GM18498 (cell line): ENCODE data around the gene SIGLEC10.
"Not testable (repeated sequence)": the region's sequence is repeated elsewhere in the genome, so short reads cannot be mapped to it uniquely, and the experiment has no call there.

Experiments used
- ATAC-seq: cut with Tn5 transposase; IDR thresholded peaks from one replicate; pipeline ENCODE4 v1.9.1; 2021; ENCODE audit warnings: mild to moderate bottlenecking, moderate library complexity; ENCODE audit not compliant: unreplicated experiment

Gene SIGLEC10

DNA sequence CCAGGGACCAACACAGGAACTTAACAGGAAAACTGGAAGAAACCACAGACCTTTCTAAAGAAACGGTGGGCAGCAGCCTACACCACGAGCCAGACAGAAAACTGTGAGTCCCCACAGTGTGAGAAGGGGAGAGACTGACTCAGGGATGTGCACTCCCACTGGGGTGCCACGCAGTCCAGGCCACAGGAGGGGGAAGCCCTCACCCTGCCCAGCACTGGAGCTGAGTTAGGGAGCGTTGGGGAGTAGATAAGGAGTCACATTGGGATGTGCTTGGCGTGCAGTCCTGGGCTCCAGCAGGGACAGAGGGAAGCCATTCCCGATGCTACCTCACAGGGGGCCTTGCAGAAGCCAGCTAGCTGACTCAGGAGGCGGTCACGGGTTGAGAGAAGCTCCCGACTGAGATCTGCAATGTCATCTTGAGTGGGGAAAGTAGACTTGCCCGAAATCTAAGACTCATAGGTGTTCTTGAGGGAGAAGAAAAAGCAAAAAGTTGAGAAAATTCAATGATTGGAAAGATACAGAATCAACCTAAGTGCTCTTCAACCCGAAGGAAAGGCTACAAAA, 23.5 kb upstream of the SIGLEC10 start:
- ATAC-seq: no peak

GRCh38 chr19:51440052-51440451, 22.6 kb upstream of the SIGLEC10 start:
- ATAC-seq: no peak

- no peak for ATAC-seq
These were observed 21.6 kb upstream of the SIGLEC10 start for GRCh38 chr19:51439021-51439465.

GRCh38 chr19:51434456-51434855, 17.0 kb upstream of the SIGLEC10 start:
- no peak for ATAC-seq

DNA sequence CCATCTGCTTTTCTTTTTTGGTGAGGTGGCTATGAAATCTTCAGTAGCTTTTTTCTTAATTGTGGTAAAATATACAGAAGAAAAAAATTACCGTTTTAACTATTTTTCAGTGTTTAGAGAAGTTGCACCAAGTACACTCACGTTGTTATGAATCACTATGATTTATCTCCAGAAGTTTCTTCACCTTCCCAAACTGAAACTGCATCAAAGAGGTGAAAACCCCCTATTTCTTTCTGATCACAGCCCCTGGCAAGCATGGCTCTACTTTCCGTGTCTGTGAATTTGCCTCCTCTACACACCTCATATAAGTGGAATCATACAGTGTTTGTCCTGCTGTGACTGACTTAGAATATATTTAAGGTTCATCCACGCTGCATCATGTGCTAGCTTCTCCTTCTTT, 15.6 kb upstream of the SIGLEC10 start:
- ATAC-seq: no peak

DNA sequence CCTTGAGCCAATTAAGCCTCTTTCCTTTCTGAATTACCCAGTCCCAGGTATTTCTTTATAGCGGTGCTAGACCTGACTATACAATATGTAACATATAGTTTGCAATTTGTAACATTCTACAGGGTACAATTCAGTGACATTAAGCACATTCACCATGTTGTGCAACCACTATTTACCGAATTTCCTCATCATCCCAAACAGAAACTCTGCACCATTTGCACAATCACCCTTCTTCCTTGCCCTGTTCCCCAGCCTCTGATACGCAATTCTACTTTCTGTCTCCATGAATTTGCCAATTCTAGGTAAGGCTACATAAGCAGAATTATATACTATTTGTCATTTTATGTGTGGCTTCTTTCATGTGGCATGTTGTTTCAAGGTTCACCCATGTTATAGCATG, 13.7 kb upstream of the SIGLEC10 start:
- ATAC-seq: no peak

GRCh38 chr19:51430221-51430620, 12.8 kb upstream of the SIGLEC10 start:
- ATAC-seq: no peak

- no peak for ATAC-seq
These were observed 9.8 kb upstream of the SIGLEC10 start for GRCh38 chr19:51427201-51427600.

DNA sequence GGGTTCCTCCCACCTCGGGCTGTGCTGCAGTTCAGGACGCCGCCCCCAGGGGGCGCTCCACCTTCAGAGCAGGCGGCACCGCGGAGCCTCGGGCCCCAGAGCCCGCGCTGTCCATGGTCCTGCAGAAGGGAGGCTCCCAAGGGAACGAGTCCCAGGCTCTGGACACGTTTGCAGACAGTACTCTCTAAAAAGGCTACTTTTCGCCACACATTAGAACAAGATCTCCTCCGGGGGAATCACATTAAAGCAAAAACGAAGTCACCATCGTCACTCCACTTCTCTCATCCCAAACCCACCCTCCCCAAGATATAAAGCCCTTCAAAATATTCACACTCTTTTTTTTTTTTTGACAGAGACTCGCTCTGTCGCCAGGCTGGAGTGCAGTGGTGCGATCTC, 4.6 kb upstream of the SIGLEC10 start:
- ATAC-seq: peak; percentile 55

DNA sequence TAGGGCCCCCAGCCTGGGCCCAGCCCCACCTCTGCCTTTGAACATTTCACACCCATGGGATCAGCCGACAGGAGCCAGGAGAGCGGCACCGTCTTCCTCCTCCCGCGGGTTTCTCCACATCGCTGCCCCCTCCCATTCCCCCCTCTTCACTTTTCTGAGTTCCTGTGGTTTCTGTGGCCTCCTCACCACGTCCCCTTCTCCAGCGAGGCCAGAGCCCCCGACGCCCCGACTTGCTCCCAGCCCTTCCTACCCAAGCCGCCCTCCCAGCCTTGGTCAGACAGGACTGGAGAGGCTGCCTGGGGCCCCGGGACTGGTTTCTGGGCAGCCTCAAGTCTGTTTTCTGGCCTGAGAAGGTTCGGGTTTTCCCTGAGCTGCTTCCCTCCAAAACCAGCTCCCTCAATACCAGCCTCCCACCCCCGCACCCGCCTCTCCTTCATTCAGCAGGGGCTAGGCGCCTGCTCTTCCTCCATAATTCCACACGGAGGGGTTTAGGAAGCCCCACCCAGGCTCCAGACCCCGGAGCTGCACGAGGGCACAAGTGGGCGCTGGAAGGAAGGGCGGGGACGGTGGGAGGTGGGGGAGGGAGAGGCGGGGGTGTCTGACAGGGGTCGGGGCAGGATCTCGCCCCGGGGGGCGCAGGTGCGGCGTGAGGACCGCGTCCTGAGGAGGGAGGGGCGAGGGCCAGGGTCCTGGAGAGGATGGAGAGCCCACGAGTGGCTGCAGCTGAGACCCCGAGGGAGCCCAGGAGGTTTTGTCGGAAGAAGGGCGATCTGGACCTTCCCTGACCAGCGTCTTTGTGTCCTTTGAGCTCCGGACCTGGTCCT, 4.0 kb upstream of the SIGLEC10 start:
- no peak for ATAC-seq

GRCh38 chr19:51420511-51420910, 3.1 kb upstream of the SIGLEC10 start:
- ATAC-seq: not testable (repeated sequence)

GRCh38 chr19:51418707-51419106, 1.3 kb upstream of the SIGLEC10 start:
- no peak for ATAC-seq

- ATAC-seq: peak; percentile 34
These were observed 342 bp upstream of the SIGLEC10 start for GRCh38 chr19:51417810-51418157.

DNA sequence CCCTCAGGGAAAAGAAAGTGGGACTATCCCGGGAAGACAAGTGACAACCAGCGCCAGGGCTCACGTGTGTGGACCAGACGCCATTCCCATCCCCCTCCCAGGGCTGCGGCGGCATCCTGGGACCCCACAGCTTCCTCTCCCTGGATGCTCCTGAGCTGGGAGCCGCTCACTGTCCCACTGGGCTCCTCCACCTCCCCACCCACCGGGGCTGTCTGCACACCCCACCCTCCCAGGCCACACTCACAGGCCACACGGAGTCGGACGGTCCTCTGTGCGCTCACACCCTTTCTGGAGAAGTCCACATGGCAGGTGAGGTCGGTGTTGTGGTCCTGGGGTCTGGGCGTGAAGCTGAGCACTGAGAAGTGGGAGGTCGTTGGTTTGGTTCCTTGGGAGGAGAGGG, 1.0 kb downstream of the SIGLEC10 start:
- ATAC-seq: not testable (repeated sequence)

DNA sequence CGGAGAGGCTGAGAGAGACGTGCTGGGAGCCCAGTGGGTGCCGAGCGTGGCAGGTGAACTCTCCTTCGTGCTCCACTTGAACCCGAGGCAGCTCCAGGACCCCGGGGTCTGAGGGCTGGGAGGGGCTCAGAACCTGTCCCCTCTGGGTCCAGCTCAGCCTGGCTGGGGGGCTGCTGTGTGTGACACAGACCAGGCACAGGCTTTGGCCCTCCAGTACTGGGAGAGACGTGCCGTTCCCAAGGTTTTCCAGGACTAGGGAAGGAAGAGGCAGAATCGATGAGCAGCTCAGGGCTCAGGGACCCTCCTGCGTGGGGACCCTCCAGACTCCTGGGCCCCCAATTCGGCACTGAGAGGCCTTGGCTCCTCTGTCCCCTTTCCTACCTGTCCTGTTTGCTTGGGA, 2.3 kb downstream of the SIGLEC10 start:
- ATAC-seq: no peak

- ATAC-seq: no peak
These were observed 6.3 kb downstream of the SIGLEC10 start for GRCh38 chr19:51410950-51411748.

GRCh38 chr19:51407511-51408131, 9.8 kb downstream of the SIGLEC10 start:
- ATAC-seq: no peak

DNA sequence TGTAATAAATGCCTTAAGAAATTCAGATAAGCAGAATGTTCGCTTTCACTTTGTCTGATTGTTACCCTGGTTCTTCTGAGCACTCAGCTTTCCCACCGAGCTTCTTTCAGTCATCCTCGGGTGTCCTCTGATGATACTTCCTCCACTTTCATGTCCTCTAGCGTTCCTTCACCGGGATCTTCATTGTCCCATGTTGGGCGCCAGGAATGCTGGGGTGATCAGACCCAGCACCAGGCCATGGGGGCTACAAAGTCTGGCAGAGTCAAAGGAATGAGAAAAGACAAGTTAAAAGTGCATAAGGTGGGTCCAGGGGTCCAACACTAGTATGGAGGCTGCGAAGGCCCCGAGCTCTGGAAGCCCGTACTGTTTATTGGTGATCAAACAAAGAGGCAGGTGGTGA, 15.3 kb downstream of the SIGLEC10 start:
- ATAC-seq: no peak

- not testable (repeated sequence) for ATAC-seq
These were observed 17.5 kb downstream of the SIGLEC10 start for GRCh38 chr19:51399936-51400335.

DNA sequence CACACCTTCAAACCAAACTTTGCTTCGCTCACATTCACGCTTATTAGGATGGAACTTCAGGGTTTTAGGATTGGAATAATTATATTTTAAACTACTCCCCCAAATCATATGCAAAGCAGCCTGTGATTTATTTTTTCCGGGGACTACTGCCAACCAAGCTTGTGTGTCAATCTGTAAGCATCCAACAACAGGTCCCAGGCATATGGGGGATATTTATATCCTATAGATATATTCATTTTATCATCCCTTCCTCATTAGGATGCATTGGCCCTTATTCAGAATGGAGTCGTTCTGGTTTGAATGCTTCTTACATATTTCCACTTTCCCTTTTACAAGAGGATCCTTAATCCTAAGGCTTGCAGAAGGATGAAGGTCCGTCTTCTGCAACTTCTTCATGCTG, 18.2 kb downstream of the SIGLEC10 start:
- ATAC-seq: no peak

DNA sequence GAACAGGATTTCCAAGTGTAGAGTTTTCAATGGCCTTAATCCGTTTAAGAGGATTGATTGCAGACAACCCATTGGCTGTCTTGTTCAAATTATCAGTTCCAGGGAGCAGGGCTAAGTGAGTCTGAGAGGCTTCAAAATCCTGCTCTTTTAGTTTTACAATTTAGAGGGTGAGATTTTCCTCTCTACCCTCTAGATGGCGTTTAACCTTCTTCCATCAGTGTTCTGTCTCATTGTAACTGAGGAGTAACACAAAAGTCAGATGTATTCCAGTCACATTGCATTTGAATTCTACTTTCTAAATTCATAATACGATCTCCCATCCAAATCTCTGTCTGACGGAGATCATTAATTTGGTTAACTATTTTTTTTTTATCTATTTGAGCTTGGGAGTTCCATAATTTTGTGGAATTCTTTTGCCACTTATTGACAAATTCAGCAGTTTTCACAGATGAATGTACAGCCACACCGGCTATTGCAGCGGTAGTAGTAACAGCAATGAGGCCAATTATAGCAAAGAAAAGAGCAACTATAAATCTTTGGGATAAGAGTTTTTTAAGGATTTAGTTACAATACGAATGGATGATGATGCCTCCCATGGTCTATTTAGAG, 19.2 kb downstream of the SIGLEC10 start:
- ATAC-seq: no peak
